KOPT-K1 (cell line): ENCODE data around the gene IL1RAPL2.
"Not testable (repeated sequence)": the region's sequence is repeated elsewhere in the genome, so short reads cannot be mapped to it uniquely, and the experiment has no call there.

ENCODE experiments used
- H3K27ac ChIP-seq: fragments of 200-600 bp; sonication (generic); 2 replicates; pipeline ENCODE4 v1.5.1; 2016; ENCODE audit warnings: antibody characterized with exemption, mild to moderate bottlenecking, low read depth, low read length; ENCODE audit not compliant: poor library complexity, severe bottlenecking
- H3K36me3 ChIP-seq: fragments of 200-600 bp; sonication (generic); 2 replicates; pipeline ENCODE4 v1.5.1; 2017; ENCODE audit warnings: antibody characterized with exemption, mild to moderate bottlenecking, low read length, moderate library complexity; ENCODE audit not compliant: insufficient read depth
- H3K9me3 ChIP-seq: fragments of 200-600 bp; sonication (generic); 2 replicates; pipeline ENCODE4 v1.5.1; 2017; ENCODE audit warnings: antibody characterized with exemption, low read length, mild to moderate bottlenecking; ENCODE audit not compliant: insufficient read depth, poor library complexity, severe bottlenecking

Gene IL1RAPL2

GRCh38 chrX:104659005-104659744 is 93.2 kb downstream of the IL1RAPL2 start:
- H3K27ac ChIP-seq, result no peak overlapping the region
- H3K36me3 ChIP-seq, result no peaks in the 10 kb centered on the region
- H3K9me3 ChIP-seq, result no peaks in the 10 kb centered on the region

- no peak overlapping the region for H3K27ac ChIP-seq
- no peaks in the 10 kb centered on the region for H3K36me3 ChIP-seq
- no peaks in the 10 kb centered on the region for H3K9me3 ChIP-seq
Observed at GRCh38 chrX:104660092-104660491, 94.1 kb downstream of the IL1RAPL2 start.

- Histone ChIP-seq H3K9me3 (no peaks in the 10 kb centered on the region), H3K36me3 (no peaks in the 10 kb centered on the region), H3K27ac (no peak overlapping the region)
Observed at GRCh38 chrX:104662694-104663093, 96.7 kb downstream of the IL1RAPL2 start.

GRCh38 chrX:104665691-104666090 is 99.7 kb downstream of the IL1RAPL2 start:
- Histone ChIP-seq H3K27ac (no peak overlapping the region), H3K36me3 (no peaks in the 10 kb centered on the region), H3K9me3 (no peaks in the 10 kb centered on the region)

- Histone ChIP-seq H3K27ac (no peak overlapping the region), H3K36me3 (no peaks in the 10 kb centered on the region), H3K9me3 (no peaks in the 10 kb centered on the region)
Observed at GRCh38 chrX:104668550-104668949, 102.6 kb downstream of the IL1RAPL2 start.

GRCh38 chrX:104669063-104669462 is 103.1 kb downstream of the IL1RAPL2 start:
- Histone ChIP-seq H3K27ac (no peak overlapping the region), H3K36me3 (no peaks in the 10 kb centered on the region), H3K9me3 (no peaks in the 10 kb centered on the region)

- no peak overlapping the region for H3K27ac ChIP-seq
- no peaks in the 10 kb centered on the region for H3K36me3 ChIP-seq
- no peaks in the 10 kb centered on the region for H3K9me3 ChIP-seq
Observed at GRCh38 chrX:104670051-104670450, 104.1 kb downstream of the IL1RAPL2 start.

- not testable (repeated sequence) for H3K36me3 ChIP-seq, H3K27ac ChIP-seq, H3K9me3 ChIP-seq
Observed at GRCh38 chrX:104677517-104677916, 111.5 kb downstream of the IL1RAPL2 start.

- Histone ChIP-seq H3K9me3 (no peaks in the 10 kb centered on the region), H3K27ac (no peak overlapping the region), H3K36me3 (no peaks in the 10 kb centered on the region)
Observed at GRCh38 chrX:104679175-104679574, 113.2 kb downstream of the IL1RAPL2 start.

- Histone ChIP-seq H3K27ac (no peak overlapping the region), H3K36me3 (no peaks in the 10 kb centered on the region), H3K9me3 (no peaks in the 10 kb centered on the region)
Observed at GRCh38 chrX:104681214-104681613, 115.2 kb downstream of the IL1RAPL2 start.

- no peaks in the 10 kb centered on the region for H3K9me3 ChIP-seq
- H3K27ac ChIP-seq, result no peak overlapping the region
- H3K36me3 ChIP-seq, result no peaks in the 10 kb centered on the region
Observed at GRCh38 chrX:104684077-104684476, 118.1 kb downstream of the IL1RAPL2 start.

GRCh38 chrX:104695593-104695992 is 129.6 kb downstream of the IL1RAPL2 start:
- H3K36me3 ChIP-seq, result no peaks in the 10 kb centered on the region
- no peak overlapping the region for H3K27ac ChIP-seq
- no peaks in the 10 kb centered on the region for H3K9me3 ChIP-seq

- Histone ChIP-seq H3K36me3 (no peaks in the 10 kb centered on the region), H3K9me3 (no peaks in the 10 kb centered on the region), H3K27ac (no peak overlapping the region)
Observed at GRCh38 chrX:104696667-104697066, 130.7 kb downstream of the IL1RAPL2 start.

GRCh38 chrX:104697294-104697693 is 131.3 kb downstream of the IL1RAPL2 start:
- no peaks in the 10 kb centered on the region for H3K36me3 ChIP-seq
- no peaks in the 10 kb centered on the region for H3K9me3 ChIP-seq
- no peak overlapping the region for H3K27ac ChIP-seq

GRCh38 chrX:104707042-104707441 is 141.0 kb downstream of the IL1RAPL2 start:
- H3K27ac ChIP-seq, result no peak overlapping the region
- no peaks in the 10 kb centered on the region for H3K9me3 ChIP-seq
- H3K36me3 ChIP-seq, result no peaks in the 10 kb centered on the region

- Histone ChIP-seq H3K27ac (no peak overlapping the region), H3K9me3 (no peaks in the 10 kb centered on the region), H3K36me3 (no peaks in the 10 kb centered on the region)
Observed at GRCh38 chrX:104707572-104707971, 141.6 kb downstream of the IL1RAPL2 start.
